DMS79 treated with DMSO at 0.1 percent for 48 hours (cell line): ENCODE results near the gene SPIB.
"Not testable (repeated sequence)": the region's sequence is repeated elsewhere in the genome, so short reads cannot be mapped to it uniquely, and the experiment has no call there.

Source experiments
- DNase-seq: peaks from one replicate; lab custom pipeline; 2025; lab: John Stamatoyannopoulos, UW

SPIB gene

GRCh38 chr19:50439130-50439529 is 20.4 kb downstream of the SPIB start:
- not testable (repeated sequence) for DNase-seq

GRCh38 chr19:50444059-50444458 is 25.3 kb downstream of the SPIB start:
- no peak for DNase-seq

- no peak for DNase-seq
These were observed 28.3 kb downstream of the SPIB start for GRCh38 chr19:50447053-50447452.

GRCh38 chr19:50447750-50448149 is 29.0 kb downstream of the SPIB start:
- no peak for DNase-seq

- DNase-seq, result no peak
These were observed 30.6 kb downstream of the SPIB start for GRCh38 chr19:50449236-50449899.

- no peak for DNase-seq
These were observed 31.9 kb downstream of the SPIB start for GRCh38 chr19:50450369-50451222.

GRCh38 chr19:50451223-50451534 is 32.4 kb downstream of the SPIB start:
- DNase-seq, result no peak

GRCh38 chr19:50453243-50453642 is 34.5 kb downstream of the SPIB start:
- no peak for DNase-seq

GRCh38 chr19:50455992-50456391 is 37.3 kb downstream of the SPIB start:
- DNase-seq, result no peak

- no peak for DNase-seq
These were observed 38.6 kb downstream of the SPIB start for GRCh38 chr19:50457300-50457699.

GRCh38 chr19:50458396-50459066 is 39.8 kb downstream of the SPIB start:
- no peak for DNase-seq

- DNase-seq, result no peak
These were observed 40.3 kb downstream of the SPIB start for GRCh38 chr19:50459067-50459456.

- no peak for DNase-seq
These were observed 40.9 kb downstream of the SPIB start for GRCh38 chr19:50459638-50460037.

- DNase-seq, result no peak
These were observed 41.5 kb downstream of the SPIB start for GRCh38 chr19:50460161-50460765.

- peak; percentile 46 for DNase-seq
These were observed 42.5 kb downstream of the SPIB start for GRCh38 chr19:50461066-50461875.

GRCh38 chr19:50462970-50463369 is 44.2 kb downstream of the SPIB start:
- DNase-seq, result no peak

GRCh38 chr19:50464348-50464747 is 45.6 kb downstream of the SPIB start:
- no peak for DNase-seq

- DNase-seq, result no peak
These were observed 46.3 kb downstream of the SPIB start for GRCh38 chr19:50465000-50465399.

GRCh38 chr19:50465986-50466705 is 47.4 kb downstream of the SPIB start:
- DNase-seq, result peak; percentile 90

- no peak for DNase-seq
These were observed 47.9 kb downstream of the SPIB start for GRCh38 chr19:50466706-50467039.

GRCh38 chr19:50467566-50467965 is 48.8 kb downstream of the SPIB start:
- no peak for DNase-seq
